GM10248 (cell line): ENCODE measurements around the gene ENC1.
A peak's percentile ranks its signal among the peaks of the same experiment; 100 is the strongest.
"Not testable (repeated sequence)": the region's sequence is repeated elsewhere in the genome, so short reads cannot be mapped to it uniquely, and the experiment has no call there.

Source experiments
- CTCF ChIA-PET: fragments of 300-600 bp; sonication (Branson Sonifier 250); formaldehyde crosslinking; extraction: SDS; loops from one replicate; lab custom pipeline; 2021; ENCODE audit warnings: antibody characterized with exemption; lab: Yijun Ruan, JAX
- POLR2A ChIA-PET: fragments of 350-650 bp; sonication (Branson Sonifier 250); formaldehyde crosslinking; extraction: SDS; loops from one replicate; lab custom pipeline; 2020; ENCODE audit warnings: antibody characterized with exemption; lab: Yijun Ruan, JAX
- DNase-seq: peaks from one replicate; pipeline ENCODE4 v3.0.0; 2012; ENCODE audit errors: extremely low spot score
- TF ChIP-seq, protein P1 (sequence below): IDR thresholded peaks from 2 replicates; pipeline ENCODE4 v1.5.1; 2012; ENCODE audit warnings: mild to moderate bottlenecking, low read depth; ENCODE audit errors: extremely low read depth, missing control alignments, control extremely low read depth

Gene ENC1, protein sequence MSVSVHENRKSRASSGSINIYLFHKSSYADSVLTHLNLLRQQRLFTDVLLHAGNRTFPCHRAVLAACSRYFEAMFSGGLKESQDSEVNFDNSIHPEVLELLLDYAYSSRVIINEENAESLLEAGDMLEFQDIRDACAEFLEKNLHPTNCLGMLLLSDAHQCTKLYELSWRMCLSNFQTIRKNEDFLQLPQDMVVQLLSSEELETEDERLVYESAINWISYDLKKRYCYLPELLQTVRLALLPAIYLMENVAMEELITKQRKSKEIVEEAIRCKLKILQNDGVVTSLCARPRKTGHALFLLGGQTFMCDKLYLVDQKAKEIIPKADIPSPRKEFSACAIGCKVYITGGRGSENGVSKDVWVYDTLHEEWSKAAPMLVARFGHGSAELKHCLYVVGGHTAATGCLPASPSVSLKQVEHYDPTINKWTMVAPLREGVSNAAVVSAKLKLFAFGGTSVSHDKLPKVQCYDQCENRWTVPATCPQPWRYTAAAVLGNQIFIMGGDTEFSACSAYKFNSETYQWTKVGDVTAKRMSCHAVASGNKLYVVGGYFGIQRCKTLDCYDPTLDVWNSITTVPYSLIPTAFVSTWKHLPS

DNA sequence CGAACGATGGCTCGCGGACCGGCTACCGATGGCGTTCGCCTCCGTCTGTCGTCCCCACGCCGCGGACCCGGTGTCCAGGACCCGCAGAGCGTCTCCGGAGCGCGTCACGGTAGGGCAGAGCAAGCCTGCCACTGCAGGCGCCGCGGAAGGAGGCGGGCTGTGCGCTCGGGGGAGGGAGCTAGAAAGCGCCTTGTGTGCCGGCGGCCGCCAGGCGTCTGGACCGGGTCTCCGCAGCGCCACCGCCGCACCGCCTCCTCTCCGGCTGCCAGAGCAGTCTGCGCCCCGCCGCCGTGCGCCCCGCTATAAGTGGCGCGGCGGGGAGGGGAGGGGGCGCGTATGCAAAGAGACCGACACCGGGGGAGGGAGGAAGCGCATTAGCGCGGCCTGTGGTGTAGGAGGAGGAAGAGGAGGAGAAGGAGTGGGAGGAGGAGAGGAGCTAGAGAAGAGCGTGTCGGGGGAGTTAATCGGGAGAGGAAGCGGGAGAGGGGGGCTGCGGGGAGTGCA is at the start of gene ENC1:
Gene ENC1 (minus strand): TSS at position 279 of the 504 bp plus-strand sequence. CDS start 4,243 bp downstream, outside the sequence.
- TF ChIP-seq, protein P1, sequence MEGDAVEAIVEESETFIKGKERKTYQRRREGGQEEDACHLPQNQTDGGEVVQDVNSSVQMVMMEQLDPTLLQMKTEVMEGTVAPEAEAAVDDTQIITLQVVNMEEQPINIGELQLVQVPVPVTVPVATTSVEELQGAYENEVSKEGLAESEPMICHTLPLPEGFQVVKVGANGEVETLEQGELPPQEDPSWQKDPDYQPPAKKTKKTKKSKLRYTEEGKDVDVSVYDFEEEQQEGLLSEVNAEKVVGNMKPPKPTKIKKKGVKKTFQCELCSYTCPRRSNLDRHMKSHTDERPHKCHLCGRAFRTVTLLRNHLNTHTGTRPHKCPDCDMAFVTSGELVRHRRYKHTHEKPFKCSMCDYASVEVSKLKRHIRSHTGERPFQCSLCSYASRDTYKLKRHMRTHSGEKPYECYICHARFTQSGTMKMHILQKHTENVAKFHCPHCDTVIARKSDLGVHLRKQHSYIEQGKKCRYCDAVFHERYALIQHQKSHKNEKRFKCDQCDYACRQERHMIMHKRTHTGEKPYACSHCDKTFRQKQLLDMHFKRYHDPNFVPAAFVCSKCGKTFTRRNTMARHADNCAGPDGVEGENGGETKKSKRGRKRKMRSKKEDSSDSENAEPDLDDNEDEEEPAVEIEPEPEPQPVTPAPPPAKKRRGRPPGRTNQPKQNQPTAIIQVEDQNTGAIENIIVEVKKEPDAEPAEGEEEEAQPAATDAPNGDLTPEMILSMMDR, result peak; percentile 9
- ChIA-PET POLR2A (no interaction called here), CTCF (interaction anchor here (0.7 to 5.4 kb wide), 10 partner anchors 8 to 738 kb away, joined by 3 to 45 read pairs (median 4); no protein-coding TSS in a partner anchor)
- peak; percentile 72 for DNase-seq

DNA sequence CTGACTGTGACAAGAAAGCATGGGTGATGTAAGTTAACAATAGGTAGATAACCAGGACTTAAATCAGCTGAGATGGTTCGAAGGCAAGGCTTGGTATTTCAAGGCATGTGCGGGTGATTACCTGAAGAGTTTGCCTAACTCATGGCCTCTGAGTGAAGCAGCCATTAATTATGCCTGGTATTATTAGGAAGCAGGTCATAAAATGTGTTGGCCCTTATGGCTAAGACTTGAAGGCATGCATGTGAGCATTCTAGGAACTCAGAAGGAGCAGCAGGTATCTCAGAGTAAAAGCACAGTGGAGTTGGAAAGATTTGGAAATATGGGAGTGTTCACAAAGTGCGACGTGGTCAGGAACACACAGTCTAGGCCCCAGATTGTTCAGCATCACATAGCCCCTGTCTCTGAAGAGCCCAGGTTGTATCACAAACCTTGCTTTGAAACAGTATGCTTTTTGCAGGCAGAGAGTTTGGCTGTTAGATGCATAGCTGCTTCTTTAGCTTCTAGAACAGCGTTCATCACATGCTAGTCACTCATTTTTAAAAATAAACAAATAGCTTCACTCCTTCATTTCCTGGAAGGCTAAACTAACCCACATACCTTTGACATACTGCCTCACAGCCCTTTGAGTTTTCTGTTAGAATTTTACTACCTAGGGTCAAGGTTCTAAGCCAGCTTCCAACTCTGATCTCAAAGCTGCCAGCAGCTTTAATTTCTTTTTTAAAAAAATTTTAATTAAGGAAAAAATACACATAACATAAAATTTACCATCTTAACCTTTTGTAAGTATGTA is 46.6 kb upstream of the ENC1 start:
- TF ChIP-seq, protein P1, result no peak
- POLR2A ChIA-PET, result no interaction called here
- CTCF ChIA-PET, result interaction anchor here (0.8 to 4.8 kb wide), 3 partner anchors 12 to 52 kb away, joined by 3 to 16 read pairs (median 4); no protein-coding TSS in a partner anchor
- DNase-seq, result no peak

DNA sequence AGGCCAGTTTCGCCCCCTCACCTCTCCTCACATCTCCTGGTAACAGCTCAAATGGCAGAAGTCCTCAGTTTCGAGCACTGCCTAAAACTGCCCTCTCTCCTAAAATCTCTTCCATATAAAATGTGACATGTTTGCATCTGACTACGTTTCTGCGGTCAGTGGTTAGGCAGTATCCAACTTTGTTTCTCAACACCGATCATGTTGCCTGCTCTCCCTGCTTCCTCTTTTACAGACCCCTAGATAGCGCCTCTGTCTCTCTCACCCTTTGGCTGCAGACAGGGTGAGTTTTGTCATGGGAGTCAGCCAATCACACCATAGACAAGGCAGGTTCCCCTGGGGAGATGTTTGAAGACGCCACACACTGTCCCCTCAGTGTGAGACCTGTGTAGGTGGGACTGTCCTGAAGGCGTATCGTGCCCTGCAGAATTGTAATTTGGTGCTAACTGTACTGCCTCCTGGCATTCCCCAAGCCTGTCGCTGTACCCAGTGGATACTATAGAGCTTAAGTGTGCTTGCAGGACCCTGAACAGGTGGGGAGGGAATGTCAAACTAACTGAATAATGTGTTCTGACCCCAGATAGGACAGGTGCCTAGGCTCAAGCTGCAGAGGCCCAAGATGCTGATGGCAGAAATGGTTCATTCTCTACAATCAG is 45.6 kb upstream of the ENC1 start:
- DNase-seq, result peak; percentile 57
- ChIA-PET POLR2A (no interaction called here), CTCF (interaction anchor here (1.7 to 4.8 kb wide), 3 partner anchors 8 to 13 kb away, joined by 4 to 16 read pairs (median 4); no protein-coding TSS in a partner anchor)
- TF ChIP-seq, protein P1, result no peak

DNA sequence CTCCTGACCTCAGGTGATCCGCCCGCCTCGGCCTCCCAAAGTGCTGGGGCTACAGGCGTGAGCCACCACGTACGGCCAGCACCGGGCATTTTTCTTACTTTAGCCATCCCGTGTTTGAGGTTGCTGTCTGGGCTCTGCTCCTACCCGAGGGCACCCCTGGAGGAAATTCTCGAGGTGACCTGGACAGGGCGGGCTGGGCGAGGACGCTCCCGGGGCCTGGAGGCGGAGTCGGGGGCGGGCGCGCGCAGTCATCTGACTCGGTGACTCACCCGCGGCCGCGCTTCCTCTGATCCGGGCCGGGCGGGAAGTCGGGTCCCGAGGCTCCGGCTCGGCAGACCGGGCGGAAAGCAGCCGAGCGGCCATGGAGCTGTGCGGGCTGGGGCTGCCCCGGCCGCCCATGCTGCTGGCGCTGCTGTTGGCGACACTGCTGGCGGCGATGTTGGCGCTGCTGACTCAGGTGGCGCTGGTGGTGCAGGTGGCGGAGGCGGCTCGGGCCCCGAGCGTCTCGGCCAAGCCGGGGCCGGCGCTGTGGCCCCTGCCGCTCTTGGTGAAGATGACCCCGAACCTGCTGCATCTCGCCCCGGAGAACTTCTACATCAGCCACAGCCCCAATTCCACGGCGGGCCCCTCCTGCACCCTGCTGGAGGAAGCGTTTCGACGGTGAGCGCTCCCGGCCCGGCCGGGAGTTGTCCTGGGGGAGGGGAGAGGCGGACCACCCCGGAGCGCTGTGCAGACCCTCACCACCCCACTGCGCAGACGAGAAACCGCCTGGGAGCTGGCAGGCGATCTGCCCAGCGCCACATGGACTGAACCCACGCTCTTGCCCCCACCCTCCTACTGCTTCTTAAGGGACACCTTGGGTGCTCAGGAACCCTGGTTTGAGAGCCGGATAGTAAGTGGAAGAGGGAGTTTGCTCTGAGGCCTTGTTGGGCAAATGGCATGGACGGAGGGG is 44.6 kb upstream of the ENC1 start, which contains the start of gene HEXB:
Gene HEXB (plus strand): TSS at position 334 of the 952 bp plus-strand sequence. CDS start 28 bp downstream, at position 362.
- TF ChIP-seq, protein P1, result no peak
- POLR2A ChIA-PET, result no interaction called here
- CTCF ChIA-PET, result interaction anchor here (1.4 to 4.8 kb wide), 3 partner anchors 9 to 23 kb away, joined by 3 to 16 read pairs (median 4); no protein-coding TSS in a partner anchor
- DNase-seq, result peak; percentile 87

DNA sequence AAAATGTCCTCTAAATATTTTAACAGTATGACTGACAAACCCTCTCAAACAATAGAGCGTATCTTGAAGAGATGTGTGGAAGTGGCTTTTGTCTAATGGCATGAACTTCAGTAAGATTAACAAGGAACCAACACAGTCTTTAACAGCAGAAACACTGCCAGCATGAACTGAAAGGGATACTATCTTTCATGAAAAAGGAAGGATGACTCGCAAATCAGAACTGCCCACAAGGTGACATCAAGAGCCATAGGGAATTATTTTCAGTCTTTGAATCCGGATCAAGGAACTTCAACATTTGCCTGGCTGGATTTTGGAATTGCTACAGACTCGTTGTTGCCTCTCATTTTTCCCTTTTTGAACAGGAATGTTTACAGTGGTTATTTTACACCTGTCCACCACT is 39.4 kb upstream of the ENC1 start:
- ChIA-PET CTCF (no interaction called here), POLR2A (no interaction called here)
- TF ChIP-seq, protein P1, result no peak
- no peak for DNase-seq

DNA sequence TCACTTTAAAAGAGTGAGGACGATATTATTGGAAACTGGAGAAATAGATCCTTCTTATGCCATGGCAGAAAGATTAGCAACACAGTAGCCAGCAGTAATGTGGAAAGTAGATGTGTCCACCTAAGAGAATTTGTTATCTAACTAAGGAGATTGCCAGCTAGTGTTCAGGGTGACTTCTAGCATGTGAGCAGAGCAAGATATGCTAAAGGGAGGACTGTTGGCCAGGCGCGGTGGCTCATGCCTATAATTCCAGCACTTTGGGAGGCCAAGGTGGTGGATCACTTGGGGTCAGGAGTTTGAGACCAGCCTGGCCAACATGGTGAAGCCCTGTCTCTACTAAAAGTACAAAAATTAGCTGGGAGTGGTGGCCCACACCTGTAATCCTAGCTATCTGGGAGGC is 38.8 kb upstream of the ENC1 start:
- CTCF ChIA-PET, POLR2A ChIA-PET, DNase-seq: not testable (repeated sequence)

DNA sequence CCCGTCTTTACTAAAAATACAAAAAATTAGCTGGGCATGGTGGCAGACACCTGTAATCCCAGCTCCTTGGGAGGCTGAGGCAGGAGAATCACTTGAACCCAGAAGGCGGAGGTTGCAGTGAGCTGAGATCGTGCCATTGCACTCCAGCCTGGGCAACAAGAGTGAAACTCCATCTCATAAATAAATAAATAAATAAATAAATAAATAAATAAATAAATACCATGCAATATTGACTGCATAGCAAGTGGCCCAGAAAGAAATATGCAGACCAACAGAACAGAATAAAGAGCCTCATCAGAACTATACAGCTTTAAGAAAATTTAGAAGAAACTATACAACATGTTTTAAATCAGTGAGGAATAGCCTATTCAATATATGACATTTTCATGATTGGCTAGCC is 37.6 kb upstream of the ENC1 start:
- CTCF ChIA-PET, result interaction anchor here (0.8 to 1.5 kb wide), 2 partner anchors 29 to 241 kb away, joined by 4 to 6 read pairs; no protein-coding TSS in a partner anchor
- POLR2A ChIA-PET, DNase-seq: not testable (repeated sequence)

DNA sequence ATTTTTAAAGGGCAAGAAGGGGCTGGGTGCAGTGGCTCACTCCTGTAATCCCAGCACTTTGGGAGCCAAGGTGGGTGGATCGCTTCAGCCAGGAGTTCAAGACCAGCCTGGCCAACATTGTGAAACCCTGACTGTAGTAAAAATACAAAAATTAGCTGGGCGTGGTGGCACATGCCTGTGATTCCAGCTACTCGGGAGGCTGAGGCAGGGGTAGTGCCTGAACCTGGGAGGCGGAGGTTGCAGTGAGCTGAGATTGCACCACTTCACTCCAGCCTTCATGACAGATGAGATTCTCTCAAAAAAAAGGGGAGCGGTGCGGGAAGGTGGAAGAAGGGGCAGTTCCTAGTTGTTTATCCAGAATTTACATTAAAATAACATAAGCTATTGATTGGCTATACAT is 35.9 kb upstream of the ENC1 start:
- CTCF ChIA-PET, result interaction anchor here (1.8 kb wide), 1 partner anchor 10 kb away, joined by 4 read pairs; no protein-coding TSS in a partner anchor
- DNase-seq, POLR2A ChIA-PET: not testable (repeated sequence)
